Measurements from ENCODE around the gene TRPV4. TPM values are rescaled to one million over a fixed set of nuclear protein-coding genes. Genes with fewer than 3 reads are reported as not detected.
A peak's percentile ranks its signal among the peaks of the same experiment; 100 is the strongest.

TRPV4 gene
- total and polyA plus RNA-seq, 9 of the 15 experiments (the other 6 are each of a cell fraction or from before 2014, with no cell fraction given), result 0.13 TPM; not detected in 8

DNA sequence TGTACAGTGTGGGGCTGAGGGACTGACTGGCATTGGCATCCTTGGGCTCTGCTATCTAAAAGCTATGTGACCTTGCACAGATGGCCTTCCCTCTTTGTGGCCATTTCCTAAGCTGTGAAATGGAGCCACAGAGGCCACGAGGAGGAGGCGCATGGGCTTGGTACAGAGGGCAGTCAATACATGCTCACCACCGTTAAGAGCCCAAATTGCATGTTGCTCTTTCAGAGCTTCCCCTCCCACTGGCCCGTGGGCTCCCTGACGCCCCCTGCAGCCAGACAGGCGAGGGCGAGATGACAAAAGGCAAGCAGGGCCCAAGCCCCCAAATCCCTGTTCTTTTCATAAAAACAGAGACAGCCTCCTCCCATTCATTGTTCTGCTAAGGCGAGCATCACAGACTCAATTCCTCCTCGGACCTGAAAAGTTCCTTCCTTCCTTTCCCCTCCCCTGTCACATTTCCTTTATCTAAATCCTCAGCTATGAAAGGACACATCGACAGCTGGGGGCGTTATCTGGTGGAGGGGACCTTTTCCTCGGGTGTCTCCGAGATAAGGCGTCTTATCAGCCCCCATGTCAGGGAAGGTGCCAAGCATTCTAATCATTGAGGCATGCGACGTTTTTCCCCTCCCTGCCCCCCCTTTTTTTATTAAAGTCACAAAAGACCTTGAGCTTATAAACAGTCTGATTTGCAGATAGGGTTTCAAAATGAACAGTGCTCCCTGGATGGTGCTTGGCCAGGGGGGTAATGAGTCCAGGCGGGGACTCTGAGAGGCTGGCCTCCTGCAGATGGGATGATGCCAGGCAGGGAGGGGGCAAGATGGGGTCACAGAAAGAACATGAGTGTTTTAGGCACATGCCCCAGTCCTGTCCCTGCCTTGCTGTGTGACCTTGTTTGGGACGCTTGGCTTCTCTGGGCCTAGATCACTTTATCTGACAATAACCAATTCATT is 93.2 kb downstream of the TRPV4 start (continued):
- TF ChIP-seq ZNF146 (CRISPR knock-in tag; IDR thresholded peaks at IDR 0.05; ENCODE audit: unreplicated experiment) (no peak), RBM25 (IDR thresholded peaks at IDR 0.05; ENCODE audit: low read depth, low read length, severe bottlenecking) (peak; percentile 94), CCNT2 (IDR thresholded peaks at IDR 0.05; ENCODE audit: borderline replicate concordance, extremely low read depth, insufficient read length, low read depth, low read length) (no peak), SRSF9 (IDR thresholded peaks at IDR 0.05; ENCODE audit: borderline replicate concordance, low read depth, low read length) (no peak), GATA2 (CRISPR knock-in tag; IDR thresholded peaks at IDR 0.05) (peak; percentile 65), HDAC2 (IDR thresholded peaks at IDR 0.05) (no peak), TGIF2 (CRISPR knock-in tag; IDR thresholded peaks at IDR 0.05) (no peak), CREM (IDR thresholded peaks at IDR 0.05; ENCODE audit: low read depth) (no peak; the same call in 1 of the 2 replicates), KAT8 (IDR thresholded peaks at IDR 0.05; ENCODE audit: low read depth) (no peak), ZFP36 (IDR thresholded peaks at IDR 0.05; ENCODE audit: low read depth, low read length, partially characterized antibody) (peak; percentile 82), ZNF23 (CRISPR knock-in tag; IDR thresholded peaks at IDR 0.05) (no peak), MEF2A (IDR thresholded peaks at IDR 0.05; ENCODE audit: control insufficient read depth, low read depth, low read length) (no peak), SRSF1 (IDR thresholded peaks at IDR 0.05; ENCODE audit: low read depth, low read length) (no peak), ILF3 (IDR thresholded peaks at IDR 0.05; ENCODE audit: borderline replicate concordance) (no peak), NR2C2 (CRISPR knock-in tag; IDR thresholded peaks at IDR 0.05) (no peak), NR2C2 (tag; IDR thresholded peaks at IDR 0.05) (no peak), OTX1 (CRISPR knock-in tag; IDR thresholded peaks at IDR 0.05) (no peak), KAT7 (CRISPR knock-in tag; IDR thresholded peaks at IDR 0.05; ENCODE audit: borderline replicate concordance) (no peak), ARHGAP35 (IDR thresholded peaks at IDR 0.05; ENCODE audit: partially characterized antibody) (no peak), MBD2 (IDR thresholded peaks at IDR 0.05; ENCODE audit: borderline replicate concordance, low read depth) (no peak)
- TF ChIP-seq, protein P1, sequence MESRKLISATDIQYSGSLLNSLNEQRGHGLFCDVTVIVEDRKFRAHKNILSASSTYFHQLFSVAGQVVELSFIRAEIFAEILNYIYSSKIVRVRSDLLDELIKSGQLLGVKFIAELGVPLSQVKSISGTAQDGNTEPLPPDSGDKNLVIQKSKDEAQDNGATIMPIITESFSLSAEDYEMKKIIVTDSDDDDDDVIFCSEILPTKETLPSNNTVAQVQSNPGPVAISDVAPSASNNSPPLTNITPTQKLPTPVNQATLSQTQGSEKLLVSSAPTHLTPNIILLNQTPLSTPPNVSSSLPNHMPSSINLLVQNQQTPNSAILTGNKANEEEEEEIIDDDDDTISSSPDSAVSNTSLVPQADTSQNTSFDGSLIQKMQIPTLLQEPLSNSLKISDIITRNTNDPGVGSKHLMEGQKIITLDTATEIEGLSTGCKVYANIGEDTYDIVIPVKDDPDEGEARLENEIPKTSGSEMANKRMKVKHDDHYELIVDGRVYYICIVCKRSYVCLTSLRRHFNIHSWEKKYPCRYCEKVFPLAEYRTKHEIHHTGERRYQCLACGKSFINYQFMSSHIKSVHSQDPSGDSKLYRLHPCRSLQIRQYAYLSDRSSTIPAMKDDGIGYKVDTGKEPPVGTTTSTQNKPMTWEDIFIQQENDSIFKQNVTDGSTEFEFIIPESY (CRISPR knock-in tag; IDR thresholded peaks at IDR 0.05), result no peak
- TF ChIP-seq, protein P2, sequence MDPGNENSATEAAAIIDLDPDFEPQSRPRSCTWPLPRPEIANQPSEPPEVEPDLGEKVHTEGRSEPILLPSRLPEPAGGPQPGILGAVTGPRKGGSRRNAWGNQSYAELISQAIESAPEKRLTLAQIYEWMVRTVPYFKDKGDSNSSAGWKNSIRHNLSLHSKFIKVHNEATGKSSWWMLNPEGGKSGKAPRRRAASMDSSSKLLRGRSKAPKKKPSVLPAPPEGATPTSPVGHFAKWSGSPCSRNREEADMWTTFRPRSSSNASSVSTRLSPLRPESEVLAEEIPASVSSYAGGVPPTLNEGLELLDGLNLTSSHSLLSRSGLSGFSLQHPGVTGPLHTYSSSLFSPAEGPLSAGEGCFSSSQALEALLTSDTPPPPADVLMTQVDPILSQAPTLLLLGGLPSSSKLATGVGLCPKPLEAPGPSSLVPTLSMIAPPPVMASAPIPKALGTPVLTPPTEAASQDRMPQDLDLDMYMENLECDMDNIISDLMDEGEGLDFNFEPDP (CRISPR knock-in tag; IDR thresholded peaks at IDR 0.05), result no peak
- TF ChIP-seq, protein P3, sequence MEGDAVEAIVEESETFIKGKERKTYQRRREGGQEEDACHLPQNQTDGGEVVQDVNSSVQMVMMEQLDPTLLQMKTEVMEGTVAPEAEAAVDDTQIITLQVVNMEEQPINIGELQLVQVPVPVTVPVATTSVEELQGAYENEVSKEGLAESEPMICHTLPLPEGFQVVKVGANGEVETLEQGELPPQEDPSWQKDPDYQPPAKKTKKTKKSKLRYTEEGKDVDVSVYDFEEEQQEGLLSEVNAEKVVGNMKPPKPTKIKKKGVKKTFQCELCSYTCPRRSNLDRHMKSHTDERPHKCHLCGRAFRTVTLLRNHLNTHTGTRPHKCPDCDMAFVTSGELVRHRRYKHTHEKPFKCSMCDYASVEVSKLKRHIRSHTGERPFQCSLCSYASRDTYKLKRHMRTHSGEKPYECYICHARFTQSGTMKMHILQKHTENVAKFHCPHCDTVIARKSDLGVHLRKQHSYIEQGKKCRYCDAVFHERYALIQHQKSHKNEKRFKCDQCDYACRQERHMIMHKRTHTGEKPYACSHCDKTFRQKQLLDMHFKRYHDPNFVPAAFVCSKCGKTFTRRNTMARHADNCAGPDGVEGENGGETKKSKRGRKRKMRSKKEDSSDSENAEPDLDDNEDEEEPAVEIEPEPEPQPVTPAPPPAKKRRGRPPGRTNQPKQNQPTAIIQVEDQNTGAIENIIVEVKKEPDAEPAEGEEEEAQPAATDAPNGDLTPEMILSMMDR (IDR thresholded peaks at IDR 0.05 in 2 of 3, conservative IDR thresholded peaks at IDR 0.05 in 1 of 3; ENCODE audit: insufficient read depth in 2 of 3, low read depth in 1 of 3, low read length in 3 of 3), result peak; percentile 54 to 72 (median 55)
